GM12801 (cell line): ENCODE data around the gene RNMT.

ENCODE experiments used
- TF ChIP-seq, protein P1 (sequence below): IDR thresholded peaks from one replicate; pipeline ENCODE4 v1.5.1; 2011; ENCODE audit warnings: control low read depth; ENCODE audit not compliant: insufficient read length; ENCODE audit errors: extremely low read depth

Gene RNMT

DNA sequence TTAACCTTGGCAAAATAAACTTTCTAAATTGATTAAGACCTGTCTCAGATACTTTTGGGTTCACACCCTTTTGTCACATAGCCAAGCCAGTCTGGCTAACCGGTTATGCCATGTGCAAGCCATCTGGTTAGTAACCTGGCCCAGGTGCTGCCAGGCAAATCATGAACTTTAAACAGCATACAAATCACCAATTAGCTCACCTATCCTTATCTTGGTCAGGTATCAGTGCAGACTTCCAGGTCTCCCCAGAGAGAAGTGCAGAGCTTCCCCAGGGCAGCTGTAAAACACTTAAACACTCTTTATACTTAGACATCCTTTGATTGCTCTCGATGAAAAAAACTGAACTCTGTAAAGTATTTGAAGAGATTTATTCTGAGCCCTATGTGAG is 82.6 kb downstream of the RNMT start:
- TF ChIP-seq, protein P1, sequence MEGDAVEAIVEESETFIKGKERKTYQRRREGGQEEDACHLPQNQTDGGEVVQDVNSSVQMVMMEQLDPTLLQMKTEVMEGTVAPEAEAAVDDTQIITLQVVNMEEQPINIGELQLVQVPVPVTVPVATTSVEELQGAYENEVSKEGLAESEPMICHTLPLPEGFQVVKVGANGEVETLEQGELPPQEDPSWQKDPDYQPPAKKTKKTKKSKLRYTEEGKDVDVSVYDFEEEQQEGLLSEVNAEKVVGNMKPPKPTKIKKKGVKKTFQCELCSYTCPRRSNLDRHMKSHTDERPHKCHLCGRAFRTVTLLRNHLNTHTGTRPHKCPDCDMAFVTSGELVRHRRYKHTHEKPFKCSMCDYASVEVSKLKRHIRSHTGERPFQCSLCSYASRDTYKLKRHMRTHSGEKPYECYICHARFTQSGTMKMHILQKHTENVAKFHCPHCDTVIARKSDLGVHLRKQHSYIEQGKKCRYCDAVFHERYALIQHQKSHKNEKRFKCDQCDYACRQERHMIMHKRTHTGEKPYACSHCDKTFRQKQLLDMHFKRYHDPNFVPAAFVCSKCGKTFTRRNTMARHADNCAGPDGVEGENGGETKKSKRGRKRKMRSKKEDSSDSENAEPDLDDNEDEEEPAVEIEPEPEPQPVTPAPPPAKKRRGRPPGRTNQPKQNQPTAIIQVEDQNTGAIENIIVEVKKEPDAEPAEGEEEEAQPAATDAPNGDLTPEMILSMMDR, result no peak

DNA sequence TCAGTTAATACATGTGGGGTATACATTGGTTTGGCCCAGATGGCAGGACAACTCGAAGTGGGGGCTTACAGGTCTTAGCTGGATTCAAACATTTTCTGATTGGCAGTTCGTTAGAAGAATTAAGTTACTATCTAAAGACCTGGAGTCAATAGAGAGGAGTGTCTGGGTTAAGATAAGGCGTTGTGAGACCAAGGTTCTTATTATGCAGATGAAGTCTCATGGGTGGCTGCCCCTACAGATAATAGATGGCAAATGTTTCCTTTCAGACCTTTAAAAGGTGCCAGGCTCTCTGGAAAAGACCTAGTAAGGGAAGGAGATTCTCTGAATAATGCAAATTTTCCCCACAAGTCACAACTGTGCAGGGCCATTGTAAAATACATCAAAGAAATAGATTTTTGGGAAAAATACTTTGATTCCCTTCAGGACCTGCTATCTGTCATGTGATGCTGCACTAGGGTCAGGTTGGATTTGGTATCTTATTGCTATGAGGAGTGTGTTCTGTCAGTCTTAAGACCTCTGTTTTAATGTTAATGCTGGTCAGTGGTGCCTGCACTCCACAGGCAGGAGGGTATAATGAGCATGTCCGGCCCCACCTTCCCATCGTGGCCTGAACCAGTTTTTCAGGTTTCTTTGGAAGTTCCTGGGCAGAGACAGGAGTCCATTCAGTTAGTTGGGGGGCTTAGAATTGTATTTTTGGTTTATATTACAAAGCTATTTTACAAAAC is 83.2 kb downstream of the RNMT start:
- TF ChIP-seq, protein P1, result no peak

DNA sequence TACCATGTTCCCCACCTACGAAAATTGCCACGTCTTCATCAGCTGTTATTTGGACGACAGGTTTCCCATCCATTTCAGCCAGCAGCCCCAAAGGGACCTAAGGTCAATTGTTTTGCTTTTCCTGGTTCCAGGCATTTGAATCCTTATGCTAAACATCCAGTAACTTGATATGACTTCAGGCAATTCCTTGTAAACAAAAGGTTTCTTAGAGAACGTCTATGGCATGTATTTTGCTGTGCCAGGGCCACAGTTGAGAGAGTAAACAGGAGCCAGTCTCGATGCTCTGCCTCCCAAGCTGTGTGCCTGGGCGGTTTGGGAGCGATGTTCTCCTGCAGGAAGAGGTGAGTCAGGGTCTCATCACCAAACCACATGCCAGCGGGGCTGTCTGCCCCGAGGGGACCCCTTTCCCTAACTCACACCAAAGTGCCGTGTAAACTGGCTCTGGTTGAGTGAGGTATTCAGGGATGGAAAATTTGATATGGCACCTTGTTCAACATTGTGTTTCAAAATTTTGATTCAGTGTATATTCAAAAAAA is 84.5 kb downstream of the RNMT start:
- TF ChIP-seq, protein P1, result no peak

DNA sequence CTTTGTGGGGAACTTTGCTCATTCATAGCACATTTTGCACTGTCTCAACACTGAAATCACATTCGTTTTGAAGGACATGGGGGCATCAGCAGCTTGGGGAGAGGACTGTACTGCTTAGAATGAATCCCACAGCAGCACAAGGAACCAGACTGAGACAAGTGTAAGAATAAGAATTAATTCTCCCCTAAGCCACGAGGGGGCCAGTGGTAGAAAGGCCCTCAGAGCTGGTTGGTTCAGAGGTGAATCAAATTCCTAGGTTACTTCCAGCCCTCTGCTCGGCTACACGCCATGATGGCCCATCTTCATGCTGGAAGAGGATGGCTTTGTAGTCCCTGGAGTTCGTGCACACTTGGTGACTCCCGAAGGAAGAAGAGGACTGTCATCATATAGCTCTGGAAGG is 85.5 kb downstream of the RNMT start:
- TF ChIP-seq, protein P1, result no peak

DNA sequence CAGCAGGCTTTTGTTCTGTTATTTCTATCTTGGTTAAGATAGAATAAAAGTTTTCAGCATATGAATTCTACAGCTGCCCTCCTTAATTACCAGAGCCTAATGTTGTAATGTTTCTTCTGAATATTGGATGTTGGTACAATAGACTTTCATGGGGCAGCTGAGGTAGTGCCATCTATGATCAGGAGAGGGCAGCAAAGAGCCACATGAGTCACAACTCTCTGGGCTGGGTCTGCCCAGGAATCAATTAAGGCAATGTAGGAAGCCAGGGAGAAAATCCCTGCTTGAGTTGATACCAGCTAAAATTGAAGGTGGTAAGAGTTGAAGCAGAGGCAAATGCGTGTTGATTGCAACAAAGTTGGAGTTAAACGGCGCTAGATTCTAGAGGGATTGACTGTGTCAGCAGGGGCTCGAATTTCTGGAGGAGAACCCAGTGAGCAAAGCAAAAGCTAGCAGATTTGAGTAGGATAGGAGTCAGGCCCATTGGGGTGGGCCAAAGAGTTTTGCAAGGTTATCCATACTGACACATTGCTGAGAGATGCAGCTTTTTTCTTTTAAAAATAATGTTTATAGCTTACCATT is 86.9 kb downstream of the RNMT start:
- TF ChIP-seq, protein P1, result no peak
